Measurements from ENCODE around the gene ZNF24. TPM values are rescaled to one million over a fixed set of nuclear protein-coding genes. Genes with fewer than 3 reads are reported as not detected.

Gene ZNF24
- total RNA-seq, 4 donors from 2014 or later: 30.5 to 50.7 (median 36.3) TPM

DNA sequence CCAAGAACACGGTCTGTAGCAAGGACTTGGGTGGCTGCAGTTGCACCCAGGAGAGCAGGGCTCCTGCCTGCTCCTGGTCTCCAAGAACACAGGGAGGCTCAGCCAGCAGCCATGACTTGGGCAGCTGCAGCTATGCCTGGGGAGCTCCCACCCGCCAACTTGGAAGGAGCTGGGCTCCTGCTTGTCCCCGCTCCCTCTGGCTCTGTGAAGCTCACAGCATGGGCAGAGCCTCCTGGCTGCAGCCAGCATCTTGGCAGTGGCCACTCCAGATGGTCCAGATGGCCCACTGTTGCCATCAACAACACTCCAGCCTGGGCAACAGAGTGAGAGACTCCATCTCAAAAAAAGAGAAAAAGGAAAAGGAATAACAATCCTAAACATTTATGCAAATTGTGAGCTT, 59.4 kb downstream of the ZNF24 start:
- H3K4me3 ChIP-seq: no peak overlapping the region
- H3K4me1 ChIP-seq: peaks cover 9 to 16% of the 10 kb centered on the region in 2 donors
- no peak for DNase-seq
- no peak overlapping the region for H3K27ac ChIP-seq
- no peaks in the 10 kb centered on the region for H3K9me3 ChIP-seq
- TF ChIP-seq, protein P1, sequence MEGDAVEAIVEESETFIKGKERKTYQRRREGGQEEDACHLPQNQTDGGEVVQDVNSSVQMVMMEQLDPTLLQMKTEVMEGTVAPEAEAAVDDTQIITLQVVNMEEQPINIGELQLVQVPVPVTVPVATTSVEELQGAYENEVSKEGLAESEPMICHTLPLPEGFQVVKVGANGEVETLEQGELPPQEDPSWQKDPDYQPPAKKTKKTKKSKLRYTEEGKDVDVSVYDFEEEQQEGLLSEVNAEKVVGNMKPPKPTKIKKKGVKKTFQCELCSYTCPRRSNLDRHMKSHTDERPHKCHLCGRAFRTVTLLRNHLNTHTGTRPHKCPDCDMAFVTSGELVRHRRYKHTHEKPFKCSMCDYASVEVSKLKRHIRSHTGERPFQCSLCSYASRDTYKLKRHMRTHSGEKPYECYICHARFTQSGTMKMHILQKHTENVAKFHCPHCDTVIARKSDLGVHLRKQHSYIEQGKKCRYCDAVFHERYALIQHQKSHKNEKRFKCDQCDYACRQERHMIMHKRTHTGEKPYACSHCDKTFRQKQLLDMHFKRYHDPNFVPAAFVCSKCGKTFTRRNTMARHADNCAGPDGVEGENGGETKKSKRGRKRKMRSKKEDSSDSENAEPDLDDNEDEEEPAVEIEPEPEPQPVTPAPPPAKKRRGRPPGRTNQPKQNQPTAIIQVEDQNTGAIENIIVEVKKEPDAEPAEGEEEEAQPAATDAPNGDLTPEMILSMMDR (IDR thresholded peaks at IDR 0.05 in 4 of 5, conservative IDR thresholded peaks at IDR 0.05 in 1 of 5): no peak
- TF ChIP-seq POLR2A (IDR thresholded peaks at IDR 0.05): no peak
- no peaks in the 10 kb centered on the region for H3K27me3 ChIP-seq
- intact Hi-C loops (cut with DNase I; ENCODE audit: low total_unique reads) (no loop called here), in situ Hi-C loops (cut with MboI; ENCODE audit: low sequenced_read_pairs in 4 of 4) (loop anchor here in 1 of 4 donors (5.0 kb wide), 1 partner anchor 43 kb away; the partner anchor contains the start of gene ZNF397)
- ATAC-seq: no peak
- no peaks in the 10 kb centered on the region for H3K36me3 ChIP-seq

DNA sequence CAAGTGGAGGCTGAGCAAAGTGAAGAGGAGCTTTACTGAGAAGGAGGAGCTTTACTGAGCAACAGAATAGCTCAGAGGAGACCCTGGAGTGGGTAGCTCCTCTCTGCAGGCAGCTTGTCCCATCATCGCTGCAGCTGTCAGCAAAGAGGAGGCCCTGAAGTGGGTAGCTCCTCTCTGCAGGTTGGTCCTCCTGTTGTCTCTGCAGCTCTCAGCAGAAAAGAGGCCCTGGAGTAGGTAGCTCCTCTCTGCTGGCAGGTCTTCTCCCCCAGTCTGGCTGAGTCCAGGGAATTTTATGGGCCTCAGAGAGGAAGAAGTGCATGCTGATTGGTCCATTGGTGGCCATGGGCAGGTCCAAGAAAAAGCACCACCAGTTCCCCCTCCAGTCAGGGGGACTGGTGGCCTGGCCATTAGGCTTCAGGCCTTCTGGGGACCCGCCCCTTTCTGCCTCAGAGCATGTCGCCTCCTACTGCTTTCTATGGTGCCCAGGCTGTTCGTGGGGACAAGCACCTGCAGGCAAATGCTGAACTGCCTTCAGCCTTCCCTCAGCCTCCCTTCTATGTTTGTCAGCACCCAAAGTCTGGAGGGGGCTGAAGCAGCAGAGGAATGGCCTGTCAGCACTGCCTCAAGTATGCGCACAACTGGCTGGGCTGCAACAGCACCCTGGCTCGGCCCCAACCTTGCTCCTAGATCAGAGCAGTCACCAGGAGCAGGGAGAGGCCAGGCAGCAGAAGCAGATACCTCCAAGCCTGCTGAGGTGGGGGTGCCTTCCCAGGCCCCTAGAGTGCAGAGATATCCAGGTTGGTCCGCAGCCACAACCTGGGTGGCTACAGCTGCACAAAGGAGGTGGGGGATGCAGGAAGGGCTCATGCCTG, 60.1 kb downstream of the ZNF24 start:
- Histone ChIP-seq H3K27me3 (no peaks in the 10 kb centered on the region), H3K4me3 (no peak overlapping the region), H3K9me3 (no peaks in the 10 kb centered on the region), H3K36me3 (no peaks in the 10 kb centered on the region), H3K27ac (no peak overlapping the region), H3K4me1 (peaks cover 12% of the 10 kb centered on the region in 2 donors)
- in situ Hi-C loops (cut with MboI; ENCODE audit: low sequenced_read_pairs in 4 of 4) (no loop called here), intact Hi-C loops (cut with DNase I; ENCODE audit: low total_unique reads) (no loop called here)
- ATAC-seq (no peak), DNase-seq (no peak)
- TF ChIP-seq POLR2A (IDR thresholded peaks at IDR 0.05): no peak
- TF ChIP-seq, protein P1 (IDR thresholded peaks at IDR 0.05 in 4 of 5, conservative IDR thresholded peaks at IDR 0.05 in 1 of 5): no peak

DNA sequence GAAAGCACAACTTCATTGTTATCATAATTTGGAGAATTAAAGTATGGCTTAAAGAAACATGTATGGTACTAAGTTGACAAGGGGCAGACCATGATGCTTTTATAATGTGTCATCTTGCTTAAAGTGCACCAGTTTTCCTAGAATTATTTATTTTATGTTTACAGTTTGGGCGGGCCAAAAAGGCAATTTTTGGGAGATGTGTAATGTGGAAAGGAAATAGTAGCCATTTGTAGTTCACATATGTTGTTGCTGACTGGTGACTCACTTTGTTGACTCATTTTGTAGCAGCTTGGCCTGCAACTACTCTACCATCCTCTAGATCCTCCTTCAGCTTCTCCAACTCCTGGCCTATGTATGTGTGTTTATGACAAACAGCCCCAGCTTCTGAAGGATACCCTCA, 61.9 kb downstream of the ZNF24 start:
- ATAC-seq (no peak), DNase-seq (no peak)
- no peak overlapping the region for H3K27ac ChIP-seq
- no peaks in the 10 kb centered on the region for H3K36me3 ChIP-seq
- H3K4me3 ChIP-seq: no peak overlapping the region
- H3K27me3 ChIP-seq: no peaks in the 10 kb centered on the region
- intact Hi-C loops (cut with DNase I; ENCODE audit: low total_unique reads): no loop called here
- in situ Hi-C loops (cut with MboI; ENCODE audit: low sequenced_read_pairs in 4 of 4): no loop called here
- TF ChIP-seq, protein P1 (IDR thresholded peaks at IDR 0.05 in 4 of 5, conservative IDR thresholded peaks at IDR 0.05 in 1 of 5): no peak
- TF ChIP-seq POLR2A (IDR thresholded peaks at IDR 0.05): no peak
- H3K4me1 ChIP-seq: peaks cover 0 to 8% of the 10 kb centered on the region in 2 donors
- no peaks in the 10 kb centered on the region for H3K9me3 ChIP-seq

Other genes starting within 250 kb of the ZNF24 start
- gene ZNF397, start 103.4 kb downstream of the ZNF24 start, total RNA-seq: 10 to 100 TPM; 12.3 to 23.4 (median 14.7) TPM
- gene ZSCAN30, start 54.2 kb downstream of the ZNF24 start, total RNA-seq: 10 to 100 TPM in 2 of 4 donors, 1 to 10 TPM in 2; 4.6 to 34.6 (median 8.2) TPM
- under 1 TPM; 0.29 to 0.92 (median 0.63) TPM for gene ZNF396, start 32.9 kb upstream of the ZNF24 start, total RNA-seq
- 1 to 10 TPM; 5.3 to 6.4 (median 5.5) TPM for gene INO80C, start 153.5 kb upstream of the ZNF24 start, total RNA-seq
- gene GALNT1, start 237.3 kb upstream of the ZNF24 start, total RNA-seq: 10 to 100 TPM; 40.2 to 47.9 (median 45.0) TPM